Measurements from ENCODE around the gene LHFPL3. TPM values are rescaled to one million over a fixed set of nuclear protein-coding genes. Genes with fewer than 3 reads are reported as not detected.

The LHFPL3 gene
- total and polyA plus RNA-seq, 2 of the 13 experiments (the other 11 are each of a cell fraction or from before 2014, with no cell fraction given), result not detected

DNA sequence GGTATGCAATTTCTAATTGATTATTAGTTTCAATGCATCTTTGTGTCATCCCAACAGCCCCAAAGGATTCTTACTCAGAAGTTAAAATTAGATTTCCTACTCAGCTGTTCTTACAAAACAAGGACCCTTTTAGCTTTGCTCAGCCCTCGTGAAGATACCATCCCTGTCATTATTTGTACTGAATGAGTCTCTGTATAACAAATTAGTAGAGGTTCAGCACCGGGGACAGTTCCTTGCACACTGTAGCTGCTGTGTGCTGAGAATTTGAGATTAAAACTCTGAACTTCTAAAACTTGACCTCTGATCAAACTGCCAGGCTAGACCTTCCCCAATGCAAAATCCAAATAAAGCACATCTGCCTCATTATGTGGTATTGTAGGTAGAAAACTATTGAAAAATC is 299.1 kb downstream of the LHFPL3 start (continued):
- TF ChIP-seq TOPORS (CRISPR knock-in tag; IDR thresholded peaks at IDR 0.05) (no peak), DMAP1 (CRISPR knock-in tag; IDR thresholded peaks at IDR 0.05) (no peak), NKX3-1 (CRISPR knock-in tag; IDR thresholded peaks at IDR 0.05) (0 out of 2 replicates have a peak, but pooled peaks have one; percentile 36), ZNF30 (CRISPR knock-in tag; IDR thresholded peaks at IDR 0.05) (no peak), ZNF446 (CRISPR knock-in tag; IDR thresholded peaks at IDR 0.05) (no peak), MIER2 (CRISPR knock-in tag; IDR thresholded peaks at IDR 0.05) (peak; percentile 94), ZNF468 (CRISPR knock-in tag; IDR thresholded peaks at IDR 0.05) (no peak)
- TF ChIP-seq, protein P1, sequence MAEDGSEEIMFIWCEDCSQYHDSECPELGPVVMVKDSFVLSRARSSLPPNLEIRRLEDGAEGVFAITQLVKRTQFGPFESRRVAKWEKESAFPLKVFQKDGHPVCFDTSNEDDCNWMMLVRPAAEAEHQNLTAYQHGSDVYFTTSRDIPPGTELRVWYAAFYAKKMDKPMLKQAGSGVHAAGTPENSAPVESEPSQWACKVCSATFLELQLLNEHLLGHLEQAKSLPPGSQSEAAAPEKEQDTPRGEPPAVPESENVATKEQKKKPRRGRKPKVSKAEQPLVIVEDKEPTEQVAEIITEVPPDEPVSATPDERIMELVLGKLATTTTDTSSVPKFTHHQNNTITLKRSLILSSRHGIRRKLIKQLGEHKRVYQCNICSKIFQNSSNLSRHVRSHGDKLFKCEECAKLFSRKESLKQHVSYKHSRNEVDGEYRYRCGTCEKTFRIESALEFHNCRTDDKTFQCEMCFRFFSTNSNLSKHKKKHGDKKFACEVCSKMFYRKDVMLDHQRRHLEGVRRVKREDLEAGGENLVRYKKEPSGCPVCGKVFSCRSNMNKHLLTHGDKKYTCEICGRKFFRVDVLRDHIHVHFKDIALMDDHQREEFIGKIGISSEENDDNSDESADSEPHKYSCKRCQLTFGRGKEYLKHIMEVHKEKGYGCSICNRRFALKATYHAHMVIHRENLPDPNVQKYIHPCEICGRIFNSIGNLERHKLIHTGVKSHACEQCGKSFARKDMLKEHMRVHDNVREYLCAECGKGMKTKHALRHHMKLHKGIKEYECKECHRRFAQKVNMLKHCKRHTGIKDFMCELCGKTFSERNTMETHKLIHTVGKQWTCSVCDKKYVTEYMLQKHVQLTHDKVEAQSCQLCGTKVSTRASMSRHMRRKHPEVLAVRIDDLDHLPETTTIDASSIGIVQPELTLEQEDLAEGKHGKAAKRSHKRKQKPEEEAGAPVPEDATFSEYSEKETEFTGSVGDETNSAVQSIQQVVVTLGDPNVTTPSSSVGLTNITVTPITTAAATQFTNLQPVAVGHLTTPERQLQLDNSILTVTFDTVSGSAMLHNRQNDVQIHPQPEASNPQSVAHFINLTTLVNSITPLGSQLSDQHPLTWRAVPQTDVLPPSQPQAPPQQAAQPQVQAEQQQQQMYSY (CRISPR knock-in tag; IDR thresholded peaks at IDR 0.05), result no peak

DNA sequence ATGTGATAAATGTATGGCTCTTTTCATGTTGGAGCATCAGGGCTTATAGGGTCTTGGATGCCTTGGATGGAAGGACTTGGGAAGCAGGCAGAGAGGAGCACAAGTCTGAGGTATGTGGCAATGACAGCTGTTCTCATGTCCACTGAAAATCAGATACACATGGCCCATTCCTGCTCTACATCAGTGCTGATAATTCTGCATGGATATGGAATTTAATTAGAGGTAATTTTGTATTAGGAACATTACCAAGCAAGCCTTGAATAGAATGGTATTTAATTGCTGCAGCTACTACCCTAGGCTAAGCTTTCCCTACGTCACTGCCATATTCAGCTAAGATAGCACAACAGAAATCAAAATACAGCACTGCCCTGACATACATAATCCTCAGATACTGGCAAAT is 299.6 kb downstream of the LHFPL3 start:
- H3K9ac ChIP-seq (ENCODE audit: insufficient read depth, low read depth, low read length), result no peak overlapping the region
- ATAC-seq (no peak), FAIRE-seq (no peak), DNase-seq (ENCODE audit: low spot score) (no peak)
- no peaks in the 10 kb centered on the region for H3K4me1 ChIP-seq (ENCODE audit: insufficient read depth, low read length)
- H3K36me3 ChIP-seq (replicated peaks in 1 of 2; ENCODE audit: control insufficient read depth in 1 of 2, insufficient read depth in 2 of 2, low read length in 2 of 2), result no peaks in the 10 kb centered on the region
- whole genome bisulfite sequencing (ENCODE audit: low lambda C conversion rate), result 17% methylated on average over 1 of the region's 1 CpG
- no peaks in the 10 kb centered on the region for H3K79me2 ChIP-seq (ENCODE audit: insufficient read depth, low read length)
- H3K27me3 ChIP-seq (ENCODE audit: control insufficient read depth in 1 of 2, insufficient read depth in 2 of 2, low read length in 2 of 2), result no peaks in the 10 kb centered on the region
- no peak overlapping the region for H3K27ac ChIP-seq (ENCODE audit: extremely low read length, insufficient read depth, low read length)
- no peak overlapping the region for H3K4me2 ChIP-seq (ENCODE audit: low read depth, low read length)
- in situ Hi-C loops (cut with HindIII; ENCODE audit: extremely low pct_ligation_motif_present, low pct_unique_long_range_greater_than_20kb), result no loop called here
- no TSS peak for BruUV-seq (replicated peaks)
- H4K20me1 ChIP-seq (ENCODE audit: insufficient read depth, low read length), result no peaks in the 10 kb centered on the region
- no peaks in the 10 kb centered on the region for H3K9me3 ChIP-seq (ENCODE audit: low read length)
- ChIA-PET POLR2A (no interaction called here), CTCF (ENCODE audit: low intra/inter-chr PET ratio, low total read pairs) (no interaction called here)
- no peak overlapping the region for H2AFZ ChIP-seq (ENCODE audit: low read length)
- H3K4me3 ChIP-seq (replicated peaks in 1 of 3; ENCODE audit: insufficient read depth in 1 of 3, low read depth in 2 of 3, low read length in 3 of 3), result no peak overlapping the region
- intact Hi-C loops (cut with micrococcal nuclease; ENCODE audit: unreplicated experiment), result no loop called here
- TF ChIP-seq FLYWCH1 (CRISPR knock-in tag; IDR thresholded peaks at IDR 0.05) (no peak), ZFP82 (CRISPR knock-in tag; IDR thresholded peaks at IDR 0.05; ENCODE audit: borderline replicate concordance) (no peak), NFKB2 (CRISPR knock-in tag; IDR thresholded peaks at IDR 0.05; ENCODE audit: borderline replicate concordance) (no peak)
- TF ChIP-seq, protein P2, sequence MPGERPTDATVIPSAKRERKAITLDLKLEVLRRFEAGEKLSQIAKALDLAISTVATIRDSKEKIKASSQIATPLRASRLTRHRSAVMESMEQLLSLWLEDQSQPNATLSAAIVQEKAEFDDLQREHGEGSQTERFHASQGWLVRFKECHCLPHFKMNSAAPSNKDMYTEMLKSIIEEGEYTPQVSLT (CRISPR knock-in tag; IDR thresholded peaks at IDR 0.05; ENCODE audit: borderline replicate concordance, low read depth), result no peak
- TF ChIP-seq, protein P3, sequence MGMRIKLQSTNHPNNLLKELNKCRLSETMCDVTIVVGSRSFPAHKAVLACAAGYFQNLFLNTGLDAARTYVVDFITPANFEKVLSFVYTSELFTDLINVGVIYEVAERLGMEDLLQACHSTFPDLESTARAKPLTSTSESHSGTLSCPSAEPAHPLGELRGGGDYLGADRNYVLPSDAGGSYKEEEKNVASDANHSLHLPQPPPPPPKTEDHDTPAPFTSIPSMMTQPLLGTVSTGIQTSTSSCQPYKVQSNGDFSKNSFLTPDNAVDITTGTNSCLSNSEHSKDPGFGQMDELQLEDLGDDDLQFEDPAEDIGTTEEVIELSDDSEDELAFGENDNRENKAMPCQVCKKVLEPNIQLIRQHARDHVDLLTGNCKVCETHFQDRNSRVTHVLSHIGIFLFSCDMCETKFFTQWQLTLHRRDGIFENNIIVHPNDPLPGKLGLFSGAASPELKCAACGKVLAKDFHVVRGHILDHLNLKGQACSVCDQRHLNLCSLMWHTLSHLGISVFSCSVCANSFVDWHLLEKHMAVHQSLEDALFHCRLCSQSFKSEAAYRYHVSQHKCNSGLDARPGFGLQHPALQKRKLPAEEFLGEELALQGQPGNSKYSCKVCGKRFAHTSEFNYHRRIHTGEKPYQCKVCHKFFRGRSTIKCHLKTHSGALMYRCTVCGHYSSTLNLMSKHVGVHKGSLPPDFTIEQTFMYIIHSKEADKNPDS (CRISPR knock-in tag; IDR thresholded peaks at IDR 0.05), result no peak
